CD1c-positive myeloid dendritic cell (primary cell): ENCODE data around the gene MT3.
"Not testable (repeated sequence)": the region's sequence is repeated elsewhere in the genome, so short reads cannot be mapped to it uniquely, and the experiment has no call there.

Source experiments
- DNase-seq: peaks from one replicate; pipeline ENCODE4 v3.0.0-alpha.2; 2016; ENCODE audit errors: extremely low spot score

The MT3 gene

DNA sequence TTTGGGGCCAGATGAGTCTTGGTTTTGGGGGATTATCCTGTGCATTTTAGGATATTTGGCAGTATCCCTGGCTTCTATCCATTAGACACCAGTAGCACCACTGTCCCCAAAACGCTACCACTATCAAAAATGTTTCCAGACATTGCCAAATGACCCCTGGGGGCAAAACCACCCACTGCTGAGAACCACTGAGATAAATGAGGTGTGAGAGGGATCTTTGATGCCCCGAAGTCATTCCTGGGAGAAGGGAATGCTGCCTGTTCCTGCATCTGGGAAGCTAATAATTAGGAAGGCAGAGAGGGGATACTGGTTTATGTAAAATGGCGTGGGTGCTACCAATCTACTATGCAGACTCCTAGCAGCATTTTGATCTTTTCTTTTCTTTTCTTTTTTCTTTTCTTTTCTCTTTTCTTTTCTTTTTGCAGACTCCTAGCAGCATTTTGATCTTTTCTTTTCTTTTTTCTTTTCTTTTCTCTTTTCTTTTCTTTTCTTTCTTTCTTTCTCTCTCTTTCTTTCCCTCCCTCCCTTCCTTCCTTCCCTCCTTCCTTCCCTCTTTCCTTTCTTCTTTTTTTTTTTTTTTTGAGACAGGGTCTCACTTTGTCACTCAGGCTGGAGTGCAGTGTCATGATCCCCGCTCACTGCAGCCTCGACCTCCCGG is 8.8 kb upstream of the MT3 start:
- no peak for DNase-seq

DNA sequence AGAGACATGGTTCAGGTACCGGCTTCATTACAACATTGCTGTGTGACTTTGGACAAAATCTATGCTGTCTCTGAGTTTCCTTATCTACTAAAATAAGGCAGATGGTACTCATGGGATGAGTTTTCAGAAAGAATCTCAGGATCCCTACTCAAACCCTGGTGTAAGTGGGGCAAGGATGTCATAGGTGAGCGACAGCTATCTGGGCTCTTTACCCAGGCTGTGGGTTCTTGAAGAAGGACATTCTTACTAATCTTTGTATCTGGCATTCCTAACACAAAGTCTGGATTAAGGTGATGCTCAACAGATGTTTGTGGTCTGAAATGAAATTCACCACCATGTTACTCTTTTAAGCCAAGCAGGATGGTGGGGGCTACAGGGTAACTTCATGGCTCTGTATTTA is 6.4 kb upstream of the MT3 start:
- not testable (repeated sequence) for DNase-seq

DNA sequence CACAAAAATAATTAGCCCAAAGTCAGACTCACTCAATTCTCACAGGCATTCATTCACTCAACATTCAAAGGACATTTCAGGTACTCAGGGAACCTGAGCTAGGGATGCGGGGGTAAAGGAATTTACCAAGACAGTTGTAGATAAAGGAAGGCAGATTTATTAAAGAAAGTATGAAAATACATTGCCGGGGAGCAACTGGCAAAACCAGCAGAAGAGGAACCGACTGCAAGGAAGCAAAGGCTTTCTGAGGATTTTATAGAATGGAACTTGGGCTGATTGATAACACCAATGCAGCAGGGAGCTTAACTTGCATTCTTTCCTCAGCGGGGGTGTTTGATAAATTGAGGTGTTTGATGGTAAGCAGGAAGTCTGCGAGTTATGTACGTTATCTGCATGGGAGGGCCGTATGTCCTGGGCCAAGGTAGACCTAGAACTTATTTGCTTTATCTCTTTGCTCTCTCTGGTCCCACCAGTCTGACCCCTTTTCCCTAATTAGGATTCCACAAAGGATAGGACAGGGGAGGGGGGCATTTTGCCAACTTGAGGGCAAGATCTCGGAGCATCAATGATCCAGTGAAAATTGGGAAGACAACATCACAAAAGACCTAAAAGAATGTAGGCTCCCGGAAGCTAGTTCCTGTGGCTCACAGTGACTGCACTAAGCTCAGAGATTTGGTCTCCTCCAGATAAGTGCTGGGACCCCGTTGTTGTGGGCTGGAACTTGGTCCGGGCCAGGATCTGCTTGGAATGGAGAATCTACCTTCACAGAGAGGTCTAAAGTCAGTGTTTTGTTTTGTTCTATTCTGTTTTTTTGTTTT is 5.8 kb upstream of the MT3 start:
- no peak for DNase-seq

DNA sequence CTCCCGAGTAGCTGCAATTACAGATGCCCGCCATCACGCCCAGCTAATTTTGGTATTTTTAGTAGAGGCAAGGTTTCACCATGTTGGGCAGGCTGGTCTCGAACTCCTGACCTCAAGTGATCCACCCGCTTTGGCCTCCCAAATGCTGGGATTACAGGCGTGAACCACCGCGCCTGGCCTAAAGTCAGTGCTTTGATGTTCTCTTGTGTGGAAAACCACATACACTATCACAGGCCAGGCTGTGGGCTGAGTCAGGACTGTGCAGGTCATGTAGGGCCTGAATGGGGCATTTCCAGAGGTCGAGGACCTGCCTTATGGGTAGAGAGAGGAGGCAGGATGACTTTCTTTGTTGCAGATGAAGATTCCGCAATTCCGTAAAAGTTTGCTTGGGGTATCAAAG is 5.1 kb upstream of the MT3 start:
- no peak for DNase-seq

DNA sequence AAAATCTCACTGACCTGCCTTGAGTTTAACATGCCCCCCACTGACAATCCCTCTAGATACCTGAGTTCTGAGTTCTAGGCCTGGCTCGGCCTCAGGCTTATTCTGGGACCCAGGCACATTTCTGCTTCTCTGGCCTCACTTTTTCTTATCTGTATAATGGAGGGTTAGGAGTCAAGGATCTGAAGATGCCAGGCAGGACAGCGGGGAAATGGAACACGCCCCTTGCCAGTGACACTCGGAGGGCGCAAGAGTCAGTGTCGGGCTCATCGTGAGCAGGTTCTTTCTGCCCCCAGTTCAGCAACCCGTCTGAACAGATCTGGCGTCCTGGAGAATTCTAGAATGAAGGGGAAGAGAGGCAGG is 567 bp upstream of the MT3 start:
- no peak for DNase-seq

DNA sequence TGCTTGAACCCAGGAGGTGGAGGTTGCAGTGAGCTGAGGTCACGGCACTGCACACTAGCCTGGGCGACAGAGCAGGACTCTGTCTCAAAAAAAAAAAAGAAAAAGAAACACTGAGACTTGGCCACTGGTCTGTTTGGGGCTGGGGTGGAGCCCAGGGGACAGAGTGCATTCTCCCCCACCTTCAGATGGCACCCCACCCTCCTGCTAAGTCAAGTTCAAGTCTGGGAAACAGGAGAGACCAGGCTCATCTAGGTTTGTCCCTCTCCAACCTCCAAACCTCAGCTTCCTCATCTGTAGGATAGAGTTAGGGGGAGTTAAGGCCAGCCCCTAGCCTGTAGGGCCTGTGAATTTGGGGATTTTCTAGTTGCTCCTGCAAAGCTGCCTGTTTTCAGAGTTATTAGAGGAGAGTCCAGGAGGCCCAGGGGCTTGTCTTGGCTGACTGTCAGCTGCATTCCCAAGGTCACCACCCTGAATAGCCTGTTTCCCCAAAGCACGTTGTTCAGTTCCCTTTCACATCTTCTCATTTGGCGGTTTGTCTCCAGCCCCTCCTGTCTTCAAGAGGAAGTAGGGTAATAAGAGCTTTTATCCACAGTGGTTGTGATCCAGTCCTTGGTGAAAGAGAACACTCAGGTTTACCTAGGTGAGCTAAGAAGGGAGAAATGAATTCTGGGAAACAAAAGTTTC is 2.2 kb downstream of the MT3 start:
- DNase-seq, result peak; percentile 49

DNA sequence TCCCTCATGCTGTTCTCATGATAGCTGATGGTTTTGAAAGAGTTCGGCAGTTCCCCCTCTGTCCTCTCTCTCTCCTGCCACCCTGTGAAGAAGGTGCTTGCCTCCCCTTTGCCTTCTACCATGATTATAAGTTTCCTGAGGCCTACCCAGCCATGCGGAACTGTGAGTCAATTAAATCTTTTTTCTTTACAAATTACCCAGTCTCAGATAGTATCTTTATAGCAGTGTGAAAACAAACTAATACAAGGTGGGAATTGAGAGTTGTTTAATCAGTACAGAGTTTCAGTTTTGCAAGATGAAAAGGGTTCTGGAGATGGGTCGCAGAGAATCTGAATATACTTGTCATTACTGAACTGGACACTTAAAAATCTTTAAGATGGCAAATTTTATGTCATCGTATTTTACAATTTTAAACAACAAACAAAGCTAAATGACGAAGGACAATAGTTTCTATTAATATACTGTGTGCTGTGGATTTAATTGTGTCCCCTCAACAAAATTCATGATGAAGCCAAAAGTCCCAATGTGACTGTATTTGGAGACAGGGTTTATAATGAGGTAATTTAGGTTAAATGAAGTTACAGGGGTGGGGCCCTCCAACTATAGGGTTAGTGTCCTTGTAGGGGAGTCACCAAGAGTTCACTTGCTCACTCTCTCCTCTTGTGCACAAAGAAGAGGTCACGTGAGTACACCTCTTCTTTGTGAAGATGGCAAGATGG is 4.4 kb downstream of the MT3 start:
- DNase-seq, result no peak

DNA sequence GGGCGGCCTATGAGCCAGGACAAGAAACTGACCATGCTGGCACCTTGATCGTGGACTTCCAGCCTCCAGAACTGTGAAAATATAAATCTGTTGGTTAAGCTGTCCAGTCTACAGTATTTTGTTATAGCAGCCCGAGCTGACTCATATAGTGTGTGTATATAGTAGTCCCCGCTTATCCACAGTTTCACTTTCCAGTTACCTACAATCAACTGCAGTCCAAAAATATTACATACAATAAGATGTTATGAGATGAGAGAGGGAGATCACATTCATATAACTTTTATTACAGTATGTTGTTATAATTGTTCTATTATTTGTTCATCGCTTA is 4.9 kb downstream of the MT3 start:
- DNase-seq, result no peak

DNA sequence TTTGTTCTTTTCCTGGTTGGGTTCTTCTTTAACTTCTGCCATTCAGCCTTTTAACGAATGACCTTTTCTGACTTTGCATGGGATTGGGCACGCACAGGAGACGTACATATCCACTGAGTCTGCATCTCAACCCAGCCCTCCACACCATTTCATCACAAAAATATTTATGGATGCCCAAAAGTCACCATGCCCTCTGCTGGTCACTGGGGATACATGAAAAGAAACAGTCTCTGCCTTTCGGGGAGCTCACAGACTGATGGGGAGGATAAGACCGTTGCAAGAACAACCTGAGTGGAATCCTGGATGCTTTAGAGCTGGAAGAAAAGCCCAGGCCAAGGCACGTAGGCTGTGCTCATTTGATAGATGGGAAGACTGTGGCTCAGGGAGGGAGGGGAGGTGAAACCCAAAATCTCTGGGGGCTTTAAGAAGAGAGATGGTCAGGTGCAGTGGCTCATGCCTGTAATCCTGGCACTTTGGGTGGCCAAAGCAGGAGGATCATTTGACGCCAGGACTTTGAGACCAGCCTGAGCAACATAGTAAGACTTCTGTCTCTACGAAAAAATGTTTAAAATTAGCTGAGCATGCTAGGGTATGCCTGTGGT is 11.2 kb downstream of the MT3 start:
- DNase-seq, result peak; percentile 60

DNA sequence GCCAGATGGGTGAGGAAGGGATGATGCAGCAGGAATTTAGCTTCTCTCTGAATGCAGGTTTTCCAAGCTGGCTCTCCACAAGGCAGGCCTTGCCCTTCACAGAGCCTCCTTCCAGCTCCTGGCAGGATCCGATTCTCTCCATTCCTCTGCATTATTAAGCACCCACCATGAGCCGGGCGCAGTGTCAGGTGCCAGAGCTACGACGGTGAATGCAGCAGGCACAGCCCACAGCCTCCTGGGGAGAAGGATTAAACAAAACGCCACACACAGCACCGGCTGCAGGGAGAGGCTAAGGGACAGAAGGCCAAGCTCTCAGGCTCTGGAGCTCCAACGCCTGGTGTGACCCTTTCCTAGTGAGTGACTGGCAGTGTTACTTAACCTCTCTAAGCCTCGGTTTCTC is 12.0 kb downstream of the MT3 start:
- DNase-seq, result no peak

DNA sequence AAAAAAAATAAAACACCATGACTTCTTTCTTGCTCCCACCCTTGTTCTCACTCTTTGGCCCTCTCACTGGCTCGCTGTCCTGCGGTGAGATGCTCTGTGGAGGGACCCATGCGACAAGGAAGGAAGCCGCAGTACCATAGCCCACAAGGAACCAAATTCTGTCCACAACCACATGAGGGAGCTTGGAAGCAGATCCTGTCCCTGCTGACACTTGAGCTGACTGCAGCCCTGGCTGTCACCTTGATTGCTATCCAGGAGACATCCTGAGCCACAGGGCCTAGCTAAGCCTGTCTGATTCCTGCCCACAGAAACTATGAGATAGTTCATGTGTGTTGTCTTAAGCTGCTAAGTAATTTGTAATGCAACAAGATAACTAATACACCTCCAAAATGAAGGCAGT is 14.3 kb downstream of the MT3 start:
- DNase-seq, result peak; percentile 47

DNA sequence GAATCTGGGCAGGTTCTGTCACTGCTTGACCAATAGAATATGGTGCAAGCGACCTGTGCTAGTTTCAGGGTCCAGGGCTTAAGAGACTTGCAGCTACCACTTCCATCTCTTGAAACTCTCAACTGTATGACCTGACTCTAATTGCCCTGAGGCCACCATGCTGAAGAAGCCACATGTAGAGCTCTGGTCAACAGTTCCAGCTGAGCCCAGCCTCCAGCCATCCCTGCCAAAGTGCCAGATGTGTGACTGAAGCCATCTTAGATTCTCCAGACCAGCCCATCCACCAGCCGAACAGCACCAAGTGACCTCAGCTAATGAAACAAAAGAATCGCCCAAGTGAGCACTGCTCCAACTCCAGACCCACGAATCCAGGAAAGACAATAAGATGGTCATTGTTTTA is 15.6 kb downstream of the MT3 start:
- DNase-seq, result no peak

DNA sequence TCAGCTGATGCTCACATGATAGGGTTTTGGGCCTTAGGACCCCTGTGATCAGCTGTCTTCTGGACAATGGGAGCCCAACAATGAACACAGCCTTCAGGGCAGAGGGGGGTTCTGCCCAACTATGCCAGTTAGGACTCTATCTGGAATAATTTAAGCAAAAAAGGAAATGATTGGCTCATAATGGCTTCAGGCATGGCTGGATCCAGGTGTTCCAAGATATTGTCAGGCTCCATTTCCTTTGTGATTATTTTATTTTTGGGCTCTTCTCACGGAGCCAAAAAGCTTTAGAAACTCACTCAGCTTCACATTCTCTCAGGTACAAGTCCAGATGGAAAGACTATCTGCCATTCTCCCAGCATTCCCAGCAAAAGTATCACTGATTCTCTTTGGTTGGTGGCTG is 16.1 kb downstream of the MT3 start:
- no peak for DNase-seq

DNA sequence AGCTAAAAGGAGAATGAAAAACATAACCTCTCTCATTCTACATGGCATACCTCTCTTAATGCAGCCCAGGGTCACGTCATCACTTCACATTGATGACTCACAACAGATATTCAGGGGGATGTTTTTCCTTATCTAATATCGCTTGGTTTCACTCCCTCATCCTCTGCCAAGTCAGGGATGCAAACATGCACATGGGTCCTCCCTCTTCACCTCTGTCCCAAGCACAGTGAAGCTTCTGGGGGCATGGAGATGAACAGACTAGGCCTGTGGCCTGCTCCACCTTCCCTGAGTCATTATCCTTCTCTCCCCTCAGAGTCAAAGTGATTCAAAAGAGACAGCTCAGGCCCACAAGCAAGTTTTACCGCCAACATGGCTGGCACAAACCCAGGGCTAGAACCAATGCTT is 16.7 kb downstream of the MT3 start:
- no peak for DNase-seq

DNA sequence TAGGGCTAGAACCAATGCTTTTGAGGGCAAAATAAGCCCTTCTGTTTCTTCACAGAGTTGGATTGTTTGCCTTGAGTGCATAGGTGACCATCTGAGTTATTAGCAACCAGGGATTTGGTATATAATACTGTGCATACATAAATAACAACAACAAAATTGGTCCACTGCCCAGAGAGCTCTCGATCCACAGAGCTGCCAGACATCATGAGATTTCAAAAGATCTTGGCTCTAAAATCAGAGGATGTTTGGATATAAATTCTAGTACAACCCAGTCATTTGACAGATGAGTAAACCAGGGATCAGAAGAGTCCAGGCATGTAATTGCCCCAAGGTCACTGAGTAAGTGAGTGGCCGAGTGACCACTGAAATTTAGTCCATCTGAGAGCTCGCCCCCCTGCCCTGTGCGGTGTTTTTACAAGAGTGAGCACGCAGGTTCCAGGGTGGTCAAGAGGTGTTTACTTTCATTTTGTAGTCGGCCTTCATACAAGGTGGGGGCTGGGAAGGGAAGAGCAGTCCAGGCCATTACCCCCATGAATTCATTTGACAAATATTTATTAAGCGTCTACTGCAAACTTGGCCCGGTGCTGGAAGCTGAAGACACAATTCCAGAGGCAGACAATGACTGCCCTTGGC is 17.3 kb downstream of the MT3 start:
- DNase-seq, result no peak

DNA sequence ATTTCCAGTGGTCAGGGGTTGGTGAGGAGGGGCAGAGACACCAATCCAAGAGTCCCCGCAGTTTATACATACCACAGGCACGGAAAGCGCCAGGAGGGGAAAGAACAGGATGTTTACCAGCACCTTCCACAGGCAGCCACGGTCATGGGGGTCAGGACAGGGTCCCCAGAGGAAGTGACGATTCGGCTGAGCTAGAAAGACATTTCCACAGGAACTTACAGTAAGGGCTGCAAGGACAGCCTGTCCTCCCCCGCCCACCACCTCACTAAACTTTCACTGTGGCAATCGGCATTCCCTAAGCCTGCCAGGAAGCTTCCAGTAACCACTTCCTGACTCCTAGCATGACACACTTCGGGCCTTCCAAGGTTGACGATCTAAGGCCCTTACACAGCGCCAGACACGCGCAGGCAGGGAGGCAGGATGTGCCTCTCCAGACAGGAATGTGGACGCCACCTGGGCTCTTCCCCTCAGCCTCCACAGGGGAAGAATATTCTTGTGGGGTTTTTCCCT is 17.8 kb downstream of the MT3 start:
- peak; percentile 26 for DNase-seq

DNA sequence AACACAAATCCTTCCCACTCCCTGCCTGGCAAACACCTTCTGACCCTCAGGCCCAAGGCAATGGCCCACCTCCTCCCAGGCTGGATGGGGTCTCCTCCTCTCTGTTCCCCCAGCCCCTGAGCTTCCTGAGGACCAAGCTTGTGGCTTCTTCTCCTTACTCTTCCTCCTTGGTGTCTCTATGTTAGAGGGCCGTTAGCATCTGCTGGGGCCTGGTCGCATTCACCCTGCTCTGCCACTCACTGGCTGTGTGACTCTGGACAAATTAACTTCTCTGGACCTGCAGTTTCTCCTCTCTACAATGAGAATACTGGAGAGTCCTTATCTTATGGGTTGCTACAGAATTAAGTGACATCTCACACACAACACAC is 18.3 kb downstream of the MT3 start:
- DNase-seq, result no peak

DNA sequence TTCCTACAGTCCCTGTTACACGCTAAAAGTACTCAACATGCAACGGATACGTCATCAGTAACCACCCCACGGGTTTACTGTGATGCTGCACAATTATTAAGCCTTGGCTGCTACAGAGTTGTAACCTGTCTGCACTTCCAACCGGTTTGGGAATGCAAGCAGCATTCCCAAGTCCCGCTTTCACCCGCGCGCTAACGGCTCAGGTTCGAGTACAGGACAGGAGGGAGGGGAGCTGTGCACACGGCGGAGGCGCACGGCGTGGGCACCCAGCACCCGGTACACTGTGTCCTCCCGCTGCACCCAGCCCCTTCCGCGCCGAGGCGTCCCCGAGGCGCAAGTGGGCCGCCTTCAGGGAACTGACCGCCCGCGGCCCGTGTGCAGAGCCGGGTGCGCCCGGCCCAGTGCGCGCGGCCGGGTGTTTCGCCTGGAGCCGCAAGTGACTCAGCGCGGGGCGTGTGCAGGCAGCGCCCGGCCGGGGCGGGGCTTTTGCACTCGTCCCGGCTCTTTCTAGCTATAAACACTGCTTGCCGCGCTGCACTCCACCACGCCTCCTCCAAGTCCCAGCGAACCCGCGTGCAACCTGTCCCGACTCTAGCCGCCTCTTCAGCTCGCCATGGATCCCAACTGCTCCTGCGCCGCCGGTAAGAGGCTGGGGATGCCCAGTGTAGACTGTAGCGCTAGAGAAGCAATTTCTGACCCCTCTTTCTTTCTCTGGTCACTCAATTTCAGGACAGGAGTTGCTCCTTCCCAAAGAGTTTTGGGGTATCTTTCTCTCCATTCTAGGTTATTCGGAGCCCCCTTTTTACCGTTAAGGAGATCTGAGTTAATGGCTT is 18.9 kb downstream of the MT3 start, which contains the start of gene MT2A:
MT2A (plus strand) TSS at position 542 of the 833 bp plus-strand sequence; CDS start at position 614, 72 bp downstream.
- DNase-seq, result peak; percentile 98

DNA sequence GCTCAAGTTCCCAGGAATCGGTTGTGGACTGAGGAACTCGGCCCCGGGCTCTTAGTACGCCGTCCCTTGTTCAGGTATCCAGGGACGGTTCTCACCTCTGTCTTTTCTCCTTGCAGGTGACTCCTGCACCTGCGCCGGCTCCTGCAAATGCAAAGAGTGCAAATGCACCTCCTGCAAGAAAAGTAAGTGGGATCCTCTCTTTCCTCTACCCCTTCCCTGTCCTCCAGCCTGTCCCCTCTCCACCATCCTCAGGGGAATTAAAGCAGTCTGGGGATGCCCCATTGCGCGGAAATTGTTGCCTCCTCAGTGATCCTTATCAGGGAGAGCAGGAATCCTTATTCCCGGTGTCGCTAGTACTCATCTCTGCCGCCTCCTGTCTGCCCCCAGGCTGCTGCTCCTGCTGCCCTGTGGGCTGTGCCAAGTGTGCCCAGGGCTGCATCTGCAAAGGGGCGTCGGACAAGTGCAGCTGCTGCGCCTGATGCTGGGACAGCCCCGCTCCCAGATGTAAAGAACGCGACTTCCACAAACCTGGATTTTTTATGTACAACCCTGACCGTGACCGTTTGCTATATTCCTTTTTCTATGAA is 19.6 kb downstream of the MT3 start:
- DNase-seq, result no peak

DNA sequence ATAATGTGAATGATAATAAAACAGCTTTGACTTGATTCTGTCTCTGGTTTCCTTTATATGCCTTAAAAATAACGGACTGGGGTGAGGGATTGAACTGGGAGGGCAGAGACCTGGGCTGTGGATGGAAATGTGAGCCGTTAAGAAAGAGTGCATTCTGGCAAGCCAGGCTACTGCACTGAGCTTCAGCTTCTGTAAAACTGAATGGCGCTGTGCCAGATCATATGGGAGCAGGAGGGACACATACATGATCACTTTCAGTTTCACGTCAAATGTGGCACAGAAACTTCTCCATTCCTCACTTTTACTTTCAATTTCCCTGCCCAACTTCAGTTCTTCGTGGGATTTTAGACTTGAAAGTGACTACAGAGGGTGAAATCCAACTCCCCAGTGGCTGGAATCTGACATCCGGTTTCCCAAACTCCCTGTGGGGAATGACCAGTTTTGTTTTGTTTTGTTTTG is 20.2 kb downstream of the MT3 start:
- peak; percentile 98 for DNase-seq
